B cell (primary cell): ENCODE measurements around the gene TCF12.

Source experiments
- CTCF ChIP-seq: fragments of 200-600 bp; IDR thresholded peaks from one replicate; pipeline ENCODE4 v1.8.0; 2022; ENCODE audit warnings: antibody characterized with exemption, mild to moderate bottlenecking
- EZH2 ChIP-seq: IDR thresholded peaks from 2 replicates; pipeline ENCODE4 v1.6.1; 2012; ENCODE audit warnings: borderline replicate concordance, low read depth, mild to moderate bottlenecking, moderate library complexity, low read length; ENCODE audit not compliant: insufficient read depth, poor library complexity, severe bottlenecking

GRCh38 chr15:57035664-57036063, 117.2 kb downstream of the TCF12 start:
- TF ChIP-seq CTCF = no peak
- TF ChIP-seq EZH2 = no peak
